Measurements from ENCODE around the gene CANT1. TPM values are rescaled to one million over a fixed set of nuclear protein-coding genes. Genes with fewer than 3 reads are reported as not detected.
"Not testable (repeated sequence)": the region's sequence is repeated elsewhere in the genome, so short reads cannot be mapped to it uniquely, and the experiment has no call there.

The CANT1 gene
- total RNA-seq, 1 experiment from 2014 or later: 33.0 TPM

- Histone ChIP-seq H3K4me1 (ENCODE audit: insufficient read depth, low read length) (no peaks in the 10 kb centered on the region), H3K27ac (ENCODE audit: insufficient read length, low read depth, low read length) (no peak overlapping the region), H4K91ac (ENCODE audit: insufficient read length, low read depth, low read length) (no peak overlapping the region), H3K4ac (ENCODE audit: low read depth, low read length) (no peak overlapping the region), H3K9me3 (ENCODE audit: control insufficient read depth, low read depth, low read length) (no peaks in the 10 kb centered on the region), H4K8ac (replicated peaks; ENCODE audit: insufficient read length, low read depth, low read length) (no peak overlapping the region), H3K9ac (ENCODE audit: extremely low read depth, insufficient read length, low read length) (no peak overlapping the region), H3K18ac (ENCODE audit: insufficient read length, low read depth, low read length) (no peak overlapping the region), H4K5ac (ENCODE audit: insufficient read length, low read depth, low read length) (no peak overlapping the region), H3K56ac (ENCODE audit: insufficient read length, low read depth, low read length) (no peak overlapping the region), H3K14ac (ENCODE audit: insufficient read depth, low read length) (no peak overlapping the region), H2AFZ (ENCODE audit: low read length) (no peak overlapping the region), H2BK12ac (ENCODE audit: insufficient read length, low read depth, low read length) (no peak overlapping the region), H3T11ph (ENCODE audit: low read length) (no peak overlapping the region), H2AK5ac (ENCODE audit: insufficient read length, low read length) (no peak overlapping the region), H3K23me2 (ENCODE audit: insufficient read length, low read depth, low read length, poor library complexity, severe bottlenecking) (no peaks in the 10 kb centered on the region), H2BK5ac (ENCODE audit: insufficient read length, low read length) (no peak overlapping the region), H2BK15ac (ENCODE audit: low read depth, low read length) (no peak overlapping the region), H3K79me2 (ENCODE audit: insufficient read depth, low read length) (no peaks in the 10 kb centered on the region), H4K20me1 (ENCODE audit: control insufficient read depth, insufficient read depth, insufficient read length) (no peaks in the 10 kb centered on the region), H2BK120ac (ENCODE audit: low read depth, low read length, poor library complexity, severe bottlenecking) (no peak overlapping the region), H2BK20ac (ENCODE audit: low read depth, low read length, poor library complexity, severe bottlenecking) (no peak overlapping the region), H3K23ac (ENCODE audit: insufficient read length, low read depth, low read length) (no peak overlapping the region), H3K27me3 (ENCODE audit: insufficient read depth, low read length) (no peaks in the 10 kb centered on the region), H3K79me1 (ENCODE audit: insufficient read depth, low read depth, low read length, poor library complexity, severe bottlenecking) (no peaks in the 10 kb centered on the region), H3K4me2 (ENCODE audit: insufficient read depth, insufficient read length, low read length) (no peak overlapping the region)
- Mint-ChIP-seq H3K4me3 (no peak overlapping the region), H3K4me1 (no peaks in the 10 kb centered on the region), H3K9me3 (no peaks in the 10 kb centered on the region; a peak in 1 of 5 replicates), H3K27ac (0 out of 7 replicates have a peak overlapping the region, but pooled peaks of 1 of the 3 experiments have one; percentile 52), H3K27me3 (ENCODE audit: low read depth) (peaks cover 2% of the 10 kb centered on the region), H3K36me3 (ENCODE audit: insufficient read depth in 1 of 3, low read depth in 3 of 3) (no peaks in the 10 kb centered on the region)
- no peak for TF ChIP-seq CTCF (conservative IDR thresholded peaks at IDR 0.05)
- no CpG with 5 or more reads among the region's 6 CpGs for WGBS (ENCODE audit: extremely low coverage, insufficient read length, low lambda C conversion rate)
- no peak for DNase-seq
These were observed 46.2 kb downstream of the CANT1 start for GRCh38 chr17:78963378-78963777.

- H2BK15ac ChIP-seq (ENCODE audit: low read depth, low read length); H3K4me1 ChIP-seq (ENCODE audit: insufficient read depth, low read length); H3K79me1 ChIP-seq (ENCODE audit: insufficient read depth, low read depth, low read length, poor library complexity, severe bottlenecking); H3K27ac ChIP-seq (ENCODE audit: insufficient read length, low read depth, low read length); H3K4ac ChIP-seq (ENCODE audit: low read depth, low read length); H3K14ac ChIP-seq (ENCODE audit: insufficient read depth, low read length); H3K36me3 Mint-ChIP-seq (ENCODE audit: insufficient read depth in 1 of 3, low read depth in 3 of 3); H3K27me3 ChIP-seq (ENCODE audit: insufficient read depth, low read length); H2BK120ac ChIP-seq (ENCODE audit: low read depth, low read length, poor library complexity, severe bottlenecking); H4K91ac ChIP-seq (ENCODE audit: insufficient read length, low read depth, low read length); H4K8ac ChIP-seq (replicated peaks; ENCODE audit: insufficient read length, low read depth, low read length); H3K27me3 Mint-ChIP-seq (ENCODE audit: low read depth); H3K56ac ChIP-seq (ENCODE audit: insufficient read length, low read depth, low read length); H3K79me2 ChIP-seq (ENCODE audit: insufficient read depth, low read length); H3K23me2 ChIP-seq (ENCODE audit: insufficient read length, low read depth, low read length, poor library complexity, severe bottlenecking); H2AFZ ChIP-seq (ENCODE audit: low read length); H3T11ph ChIP-seq (ENCODE audit: low read length); H3K18ac ChIP-seq (ENCODE audit: insufficient read length, low read depth, low read length); H2BK5ac ChIP-seq (ENCODE audit: insufficient read length, low read length); H2BK12ac ChIP-seq (ENCODE audit: insufficient read length, low read depth, low read length); H2AK5ac ChIP-seq (ENCODE audit: insufficient read length, low read length); H3K27ac Mint-ChIP-seq; DNase-seq; H4K20me1 ChIP-seq (ENCODE audit: control insufficient read depth, insufficient read depth, insufficient read length); H3K4me2 ChIP-seq (ENCODE audit: insufficient read depth, insufficient read length, low read length); H3K9ac ChIP-seq (ENCODE audit: extremely low read depth, insufficient read length, low read length); H2BK20ac ChIP-seq (ENCODE audit: low read depth, low read length, poor library complexity, severe bottlenecking); H3K4me1 Mint-ChIP-seq; H3K23ac ChIP-seq (ENCODE audit: insufficient read length, low read depth, low read length); H4K5ac ChIP-seq (ENCODE audit: insufficient read length, low read depth, low read length); H3K9me3 Mint-ChIP-seq; H3K9me3 ChIP-seq (ENCODE audit: control insufficient read depth, low read depth, low read length); H3K4me3 Mint-ChIP-seq: not testable (repeated sequence)
- WGBS (ENCODE audit: extremely low coverage, insufficient read length, low lambda C conversion rate): no CpG with 5 or more reads among the region's 8 CpGs
These were observed 46.6 kb downstream of the CANT1 start for GRCh38 chr17:78962984-78963348.
